CD14-positive monocyte (primary cell): Measurements from ENCODE around the gene RASSF4. TPM values are rescaled to one million over a fixed set of nuclear protein-coding genes. Genes with fewer than 3 reads are reported as not detected.
A peak's percentile ranks its signal among the peaks of the same experiment; 100 is the strongest.

ENCODE experiments used
- DNase-seq, 3 donors: peaks; one replicate each; pipeline ENCODE4 v3.0.0-alpha.2; 2011 to 2022
- H2AFZ ChIP-seq: 2 replicates; pipeline ENCODE4 v1.6.0; 2012; ENCODE audit warnings: mild to moderate bottlenecking, low read depth, low read length, inconsistent platforms; ENCODE audit not compliant: insufficient read depth, poor library complexity, severe bottlenecking
- H3K27ac ChIP-seq, 2 donors: 1 replicate in 1 of 2; 2 replicates in 1 of 2; pipeline ENCODE4 v1.5.1; 2012 to 2013; ENCODE audit warnings: low read length in 2 of 2, control low read depth in 1 of 2, inconsistent platforms in 1 of 2, low read depth in 1 of 2, mild to moderate bottlenecking in 1 of 2
- H3K27me3 ChIP-seq, 2 donors: one replicate each; pipeline versions ENCODE4 v1.6.0 to v1.6.1; 2011 to 2013; ENCODE audit warnings: low read length in 2 of 2; ENCODE audit not compliant: control insufficient read depth in 2 of 2, insufficient read depth in 2 of 2
- H3K36me3 ChIP-seq, 2 donors: replicated peaks in 1 of 2; 1 replicate in 1 of 2; 2 replicates in 1 of 2; pipeline versions ENCODE4 v1.5.1 to v1.6.1; 2012 to 2013; ENCODE audit warnings: low read length in 2 of 2, control low read depth in 1 of 2, inconsistent platforms in 1 of 2, mild to moderate bottlenecking in 1 of 2; ENCODE audit not compliant: insufficient read depth in 2 of 2, control insufficient read depth in 1 of 2
- H3K4me1 ChIP-seq, 2 donors: 1 replicate in 1 of 2; 2 replicates in 1 of 2; pipeline versions ENCODE4 v1.5.1 to v1.6.1; 2012 to 2013; ENCODE audit warnings: low read length in 2 of 2, control low read depth in 1 of 2, inconsistent platforms in 1 of 2, mild to moderate bottlenecking in 1 of 2, moderate library complexity in 1 of 2; ENCODE audit not compliant: insufficient read depth in 2 of 2, control insufficient read depth in 1 of 2
- H3K4me2 ChIP-seq: replicated peaks from 2 replicates; pipeline ENCODE3; 2012; ENCODE audit warnings: low read length, moderate library complexity, mild to moderate bottlenecking; ENCODE audit not compliant: poor library complexity, severe bottlenecking; ENCODE audit errors: extremely low read depth
- H3K4me3 ChIP-seq, 3 experiments: fragments of 200-600 bp in 1 of 3; sonication (generic) in 1 of 3; replicated peaks in 1 of 3; 1 replicate in 2 of 3; 2 replicates in 1 of 3; pipeline ENCODE4 v1.5.1; 2011 to 2013; ENCODE audit warnings: low read length in 3 of 3, mild to moderate bottlenecking in 3 of 3, control low read depth in 2 of 3, low read depth in 2 of 3, inconsistent platforms in 1 of 3, moderate library complexity in 1 of 3
- H3K79me2 ChIP-seq: 2 replicates; pipeline ENCODE4 v1.6.0; 2012; ENCODE audit warnings: mild to moderate bottlenecking, control low read depth, inconsistent platforms, low read length, moderate library complexity; ENCODE audit not compliant: insufficient read depth
- H3K9ac ChIP-seq: 2 replicates; pipeline ENCODE4 v1.6.0; 2017; ENCODE audit warnings: low read length, mild to moderate bottlenecking; ENCODE audit not compliant: insufficient read depth, poor library complexity, severe bottlenecking
- H3K9me3 ChIP-seq, 2 donors: replicated peaks in 1 of 2; 1 replicate in 1 of 2; 2 replicates in 1 of 2; pipeline versions ENCODE4 v1.5.1 to v1.6.1; 2012 to 2013; ENCODE audit warnings: low read length in 2 of 2, control low read depth in 1 of 2; ENCODE audit not compliant: control insufficient read depth in 1 of 2, insufficient read depth in 1 of 2
- H4K20me1 ChIP-seq: 2 replicates; pipeline ENCODE4 v1.6.0; 2012; ENCODE audit warnings: mild to moderate bottlenecking, low read length, control low read depth, moderate library complexity; ENCODE audit not compliant: insufficient read depth
- H3K27ac Mint-ChIP-seq, 7 donors: one replicate each; pipeline ENCODE4 v1.8.0; 2020; ENCODE audit warnings: mild to moderate bottlenecking in 7 of 7, mixed read lengths in 7 of 7, moderate library complexity in 6 of 7, inconsistent platforms in 2 of 7
- H3K27me3 Mint-ChIP-seq, 3 donors: one replicate each; pipeline ENCODE4 v1.8.0; 2021 to 2022; ENCODE audit warnings: low read depth in 3 of 3, mild to moderate bottlenecking in 3 of 3, mixed read lengths in 3 of 3, moderate library complexity in 3 of 3, inconsistent platforms in 1 of 3
- H3K36me3 Mint-ChIP-seq, 2 donors: one replicate each; pipeline ENCODE4 v1.8.0; 2020; ENCODE audit warnings: mixed read lengths in 2 of 2, inconsistent platforms in 1 of 2, mild to moderate bottlenecking in 1 of 2
- H3K4me1 Mint-ChIP-seq: one replicate; pipeline ENCODE4 v1.8.0; 2020; ENCODE audit warnings: mild to moderate bottlenecking, mixed read lengths
- H3K4me3 Mint-ChIP-seq, 2 donors: one replicate each; pipeline ENCODE4 v1.8.0; 2020; ENCODE audit warnings: mild to moderate bottlenecking in 2 of 2, mixed read lengths in 2 of 2, moderate library complexity in 1 of 2
- H3K9me3 Mint-ChIP-seq, 7 donors: one replicate each; pipeline ENCODE4 v1.8.0; 2020 to 2022; ENCODE audit warnings: mixed read lengths in 7 of 7, mild to moderate bottlenecking in 6 of 7, moderate library complexity in 6 of 7, inconsistent platforms in 2 of 7
- WGBS: methylation state at CpG from one replicate; pipeline ENCODE4 v1.1.5; 2013; ENCODE audit warnings: missing lambda C conversion rate; ENCODE audit not compliant: insufficient coverage; 5-methylcytosine and 5-hydroxymethylcytosine counted together
- intact Hi-C, 2 donors: fragments of 100-400 bp; cut with micrococcal nuclease; formaldehyde crosslinking; loops; one replicate each; pipeline versions ENCODE4 v1.15.0 to v1.15.1; 2023
- polyA minus RNA-seq: library from RNA; depleted of rRNA, polyadenylated mRNA; stranded (reverse); fragments of >200 nt; gene quantifications from 2 replicates; pipeline ENCODE4 v1.2.3, GENCODE V29; 2012
- polyA plus RNA-seq, 3 donors: library from polyadenylated mRNA; depleted of rRNA in 1 of 3; unstranded in 2 of 3; stranded (reverse) in 1 of 3; fragments of 300-500 nt in 2 of 3; fragments of >200 nt in 1 of 3; fragmentation: Illumina TruSeq in 2 of 3; gene quantifications; 1 replicate in 2 of 3; 2 replicates in 1 of 3; pipeline ENCODE4 v1.2.3, GENCODE V29; 2012 to 2021
- total RNA-seq, 12 experiments: library from RNA in 1 of 12; stranded (reverse) in 1 of 12; fragments of 120-200 nt in 1 of 12; gene quantifications; one replicate each; pipeline ENCODE4 v1.2.4 and lab custom pipeline; 2013 to 2026; ENCODE audit warnings: mixed read lengths in 6 of 12, inconsistent platforms in 1 of 12
- TF ChIP-seq, protein P1 (sequence below): fragments of 200-600 bp; IDR thresholded peaks from one replicate; pipeline ENCODE4 v1.8.0; 2022; ENCODE audit warnings: antibody characterized with exemption, mild to moderate bottlenecking

The RASSF4 gene, protein sequence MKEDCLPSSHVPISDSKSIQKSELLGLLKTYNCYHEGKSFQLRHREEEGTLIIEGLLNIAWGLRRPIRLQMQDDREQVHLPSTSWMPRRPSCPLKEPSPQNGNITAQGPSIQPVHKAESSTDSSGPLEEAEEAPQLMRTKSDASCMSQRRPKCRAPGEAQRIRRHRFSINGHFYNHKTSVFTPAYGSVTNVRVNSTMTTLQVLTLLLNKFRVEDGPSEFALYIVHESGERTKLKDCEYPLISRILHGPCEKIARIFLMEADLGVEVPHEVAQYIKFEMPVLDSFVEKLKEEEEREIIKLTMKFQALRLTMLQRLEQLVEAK
- total RNA-seq (2013): 169 TPM
- polyA plus RNA-seq: 100 to 1,000 TPM; 117 to 290 (median 120) TPM
- polyA minus RNA-seq: 103 and 125 TPM in 2 replicates
- total RNA-seq (lab: John Stamatoyannopoulos, UW): 33.8 to 221 (median 142) reads per million in 11 experiments

DNA sequence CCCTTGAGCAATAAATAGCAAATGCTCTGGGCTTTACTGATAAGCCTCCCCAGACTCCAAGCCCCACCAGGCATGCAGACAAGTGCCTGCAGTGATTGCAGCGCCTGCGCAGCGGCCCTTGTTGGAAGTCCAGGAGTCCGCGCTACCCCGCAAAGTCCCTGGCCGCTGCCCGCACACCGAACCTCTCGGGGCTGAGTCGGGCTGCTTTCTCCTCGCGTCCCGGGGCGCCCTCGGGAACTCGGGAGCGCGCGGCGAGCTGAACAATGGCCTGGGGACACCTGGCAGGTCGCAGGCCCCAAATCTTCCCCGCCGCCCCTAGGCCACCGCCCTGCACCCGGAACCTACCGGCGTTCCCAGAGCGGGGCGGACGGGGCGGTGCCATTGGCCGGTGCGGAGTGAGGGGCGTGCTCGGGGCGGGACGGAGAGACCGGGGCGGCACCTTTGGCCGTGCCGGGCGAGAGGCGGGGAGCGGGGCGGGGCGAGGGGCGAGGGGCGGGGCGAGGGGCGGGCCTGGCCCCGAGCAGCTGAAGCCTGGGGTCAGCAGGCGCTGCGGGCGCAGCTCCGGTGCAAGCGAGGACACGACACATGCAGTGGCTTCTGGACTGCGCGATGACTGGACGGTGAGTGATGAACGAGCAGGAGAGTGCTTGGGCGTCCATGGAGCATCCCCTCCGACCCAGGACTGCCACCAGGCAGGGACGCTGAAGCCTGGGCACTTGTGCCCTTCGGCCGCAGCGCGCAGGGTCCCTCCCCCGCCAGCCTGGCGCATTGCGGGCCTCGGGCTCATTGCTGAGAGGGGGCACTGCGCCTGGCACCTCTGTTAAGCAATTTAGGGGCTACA, at the start of gene RASSF4:
RASSF4 (plus strand) TSS at position 556 of the 841 bp plus-strand sequence. CDS start 10,401 bp downstream, outside the sequence.
- Mint-ChIP-seq H3K4me3 (peak within 1 kb of the TSS; percentile 90 to 99), H3K27me3 (peaks cover 0 to 1% (median 0%) of the 10 kb centered on the region in 3 donors), H3K27ac (peak within 1 kb of the TSS; percentile 83 to 96 (median 95)), H3K36me3 (peaks cover 36 to 53% of the 10 kb centered on the region in 2 donors), H3K4me1 (peaks cover 80% of the 10 kb centered on the region), H3K9me3 (peaks cover 0 to 4% (median 3%) of the 10 kb centered on the region in 7 donors)
- TF ChIP-seq, protein P1, sequence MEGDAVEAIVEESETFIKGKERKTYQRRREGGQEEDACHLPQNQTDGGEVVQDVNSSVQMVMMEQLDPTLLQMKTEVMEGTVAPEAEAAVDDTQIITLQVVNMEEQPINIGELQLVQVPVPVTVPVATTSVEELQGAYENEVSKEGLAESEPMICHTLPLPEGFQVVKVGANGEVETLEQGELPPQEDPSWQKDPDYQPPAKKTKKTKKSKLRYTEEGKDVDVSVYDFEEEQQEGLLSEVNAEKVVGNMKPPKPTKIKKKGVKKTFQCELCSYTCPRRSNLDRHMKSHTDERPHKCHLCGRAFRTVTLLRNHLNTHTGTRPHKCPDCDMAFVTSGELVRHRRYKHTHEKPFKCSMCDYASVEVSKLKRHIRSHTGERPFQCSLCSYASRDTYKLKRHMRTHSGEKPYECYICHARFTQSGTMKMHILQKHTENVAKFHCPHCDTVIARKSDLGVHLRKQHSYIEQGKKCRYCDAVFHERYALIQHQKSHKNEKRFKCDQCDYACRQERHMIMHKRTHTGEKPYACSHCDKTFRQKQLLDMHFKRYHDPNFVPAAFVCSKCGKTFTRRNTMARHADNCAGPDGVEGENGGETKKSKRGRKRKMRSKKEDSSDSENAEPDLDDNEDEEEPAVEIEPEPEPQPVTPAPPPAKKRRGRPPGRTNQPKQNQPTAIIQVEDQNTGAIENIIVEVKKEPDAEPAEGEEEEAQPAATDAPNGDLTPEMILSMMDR: no peak
- no peaks in the 10 kb centered on the region for H3K9me3 ChIP-seq
- WGBS: under 1% methylated on average over 66 of the region's 74 CpGs
- DNase-seq: peak; percentile 76 to 85 (median 79)
- peaks cover 10 to 31% of the 10 kb centered on the region in 2 donors for H3K36me3 ChIP-seq
- H3K27me3 ChIP-seq: no peaks in the 10 kb centered on the region
- peak within 1 kb of the TSS; percentile 83 to 96 (median 91) for H3K4me3 ChIP-seq
- peaks cover 72 to 85% of the 10 kb centered on the region in 2 donors for H3K4me1 ChIP-seq
- H3K4me2 ChIP-seq: peak within 1 kb of the TSS; percentile 99
- peak within 1 kb of the TSS; percentile 82 for H2AFZ ChIP-seq
- peaks cover 82% of the 10 kb centered on the region for H4K20me1 ChIP-seq
- intact Hi-C loops: loop anchor here in 1 of 2 donors (10.0 kb wide), 2 partner anchors 415 to 1065 kb away; partner anchors contain the start of gene ALOX5
- peak within 1 kb of the TSS; percentile 84 for H3K9ac ChIP-seq
- peak within 1 kb of the TSS; percentile 77 to 81 for H3K27ac ChIP-seq
- peaks cover 99% of the 10 kb centered on the region for H3K79me2 ChIP-seq

DNA sequence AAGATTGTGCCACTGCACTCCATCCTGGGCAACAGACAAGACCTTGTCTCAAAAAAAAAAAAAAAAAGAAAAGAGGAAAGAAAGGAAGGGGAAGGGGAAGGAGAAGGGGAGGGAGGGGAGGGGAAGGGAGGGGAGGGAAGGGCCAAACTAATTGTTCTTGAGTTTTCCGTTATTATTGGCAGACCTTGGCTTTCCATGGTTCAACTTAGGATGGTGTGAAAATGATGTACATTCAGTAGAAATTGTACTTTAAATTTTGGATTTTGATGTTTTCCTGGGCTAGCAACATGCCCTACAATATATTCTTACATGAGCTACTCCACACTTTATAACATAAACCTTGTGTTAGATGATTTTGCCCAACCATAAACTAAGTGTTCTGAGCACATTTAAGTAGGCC, 49.7 kb upstream of the RASSF4 start:
- no peak for DNase-seq
- no CpG with 5 or more reads among the region's 1 CpG for WGBS
- H3K27ac Mint-ChIP-seq: no peak overlapping the region
- H4K20me1 ChIP-seq: no peaks in the 10 kb centered on the region
- no peak overlapping the region for H3K4me3 ChIP-seq
- TF ChIP-seq, protein P1: no peak
- peaks cover 0 to 4% (median 2%) of the 10 kb centered on the region in 3 donors for H3K27me3 Mint-ChIP-seq
- H3K27ac ChIP-seq: no peak overlapping the region
- H3K9me3 ChIP-seq: peaks cover 0 to 4% of the 10 kb centered on the region in 2 donors
- H3K36me3 Mint-ChIP-seq: no peaks in the 10 kb centered on the region
- H3K36me3 ChIP-seq: no peaks in the 10 kb centered on the region
- H3K79me2 ChIP-seq: no peaks in the 10 kb centered on the region
- no peak overlapping the region for H2AFZ ChIP-seq
- intact Hi-C loops: no loop called here
- peaks cover 0 to 2% (median 0%) of the 10 kb centered on the region in 7 donors for H3K9me3 Mint-ChIP-seq
- H3K27me3 ChIP-seq: no peaks in the 10 kb centered on the region
- H3K4me1 ChIP-seq: peaks cover 29 to 43% of the 10 kb centered on the region in 2 donors
- H3K4me2 ChIP-seq: no peak overlapping the region
- no peak overlapping the region for H3K9ac ChIP-seq
- peaks cover 43% of the 10 kb centered on the region for H3K4me1 Mint-ChIP-seq
- no peak overlapping the region for H3K4me3 Mint-ChIP-seq
